ENCODE results near the gene CALU. TPM values are rescaled to one million over a fixed set of nuclear protein-coding genes. Genes with fewer than 3 reads are reported as not detected.

CALU gene
- total and polyA plus RNA-seq, 10 donors: 7.9 to 98.8 (median 58.9) TPM

GRCh38 chr7:128788446-128789412, 49.6 kb downstream of the CALU start:
- peaks cover 0 to 32% (median 22%) of the 10 kb centered on the region in 6 donors for H3K4me1 ChIP-seq
- 70 to 85% (median 83%) methylated on average over 9 of the region's 9 CpGs for WGBS, 5 donors
- TF ChIP-seq CTCF (IDR thresholded peaks at IDR 0.05 in 8 of 11, conservative IDR thresholded peaks at IDR 0.05 in 3 of 11) (no peak), POLR2A (IDR thresholded peaks at IDR 0.05) (no peak), POLR2AphosphoS5 (IDR thresholded peaks at IDR 0.05) (no peak)
- H3K27me3 ChIP-seq (replicated peaks in 1 of 7): peaks cover 0 to 26% (median 0%) of the 10 kb centered on the region in 7 donors
- H3K9me3 ChIP-seq: no peaks in the 10 kb centered on the region
- no peak for DNase-seq
- H3K4me3 ChIP-seq: no peak overlapping the region
- H3K36me3 ChIP-seq: no peaks in the 10 kb centered on the region
- no peak overlapping the region for H3K27ac ChIP-seq
- intact Hi-C loops (cut with DNase I; ENCODE audit: low total_unique reads): no loop called here

GRCh38 chr7:128790315-128791041, 51.3 kb downstream of the CALU start:
- Histone ChIP-seq H3K27me3 (replicated peaks in 1 of 7) (peaks cover 0 to 26% (median 0%) of the 10 kb centered on the region in 7 donors), H3K36me3 (no peaks in the 10 kb centered on the region), H3K9me3 (no peaks in the 10 kb centered on the region), H3K4me1 (peaks cover 0 to 32% (median 22%) of the 10 kb centered on the region in 6 donors), H3K4me3 (peak overlapping the region; percentile 51 to 85 (median 78)), H3K27ac (peak overlapping the region in 6 of 8 donors; percentile 29 to 67 (median 59))
- TF ChIP-seq POLR2AphosphoS5 (IDR thresholded peaks at IDR 0.05): no peak
- TF ChIP-seq CTCF (IDR thresholded peaks at IDR 0.05 in 8 of 11, conservative IDR thresholded peaks at IDR 0.05 in 3 of 11): no peak
- no peak for TF ChIP-seq POLR2A (IDR thresholded peaks at IDR 0.05)
- WGBS, 5 donors: 14 to 24% (median 16%) methylated on average over 26 to 45 of the region's 45 CpGs
- intact Hi-C loops (cut with DNase I; ENCODE audit: low total_unique reads): no loop called here
- DNase-seq: no peak

DNA sequence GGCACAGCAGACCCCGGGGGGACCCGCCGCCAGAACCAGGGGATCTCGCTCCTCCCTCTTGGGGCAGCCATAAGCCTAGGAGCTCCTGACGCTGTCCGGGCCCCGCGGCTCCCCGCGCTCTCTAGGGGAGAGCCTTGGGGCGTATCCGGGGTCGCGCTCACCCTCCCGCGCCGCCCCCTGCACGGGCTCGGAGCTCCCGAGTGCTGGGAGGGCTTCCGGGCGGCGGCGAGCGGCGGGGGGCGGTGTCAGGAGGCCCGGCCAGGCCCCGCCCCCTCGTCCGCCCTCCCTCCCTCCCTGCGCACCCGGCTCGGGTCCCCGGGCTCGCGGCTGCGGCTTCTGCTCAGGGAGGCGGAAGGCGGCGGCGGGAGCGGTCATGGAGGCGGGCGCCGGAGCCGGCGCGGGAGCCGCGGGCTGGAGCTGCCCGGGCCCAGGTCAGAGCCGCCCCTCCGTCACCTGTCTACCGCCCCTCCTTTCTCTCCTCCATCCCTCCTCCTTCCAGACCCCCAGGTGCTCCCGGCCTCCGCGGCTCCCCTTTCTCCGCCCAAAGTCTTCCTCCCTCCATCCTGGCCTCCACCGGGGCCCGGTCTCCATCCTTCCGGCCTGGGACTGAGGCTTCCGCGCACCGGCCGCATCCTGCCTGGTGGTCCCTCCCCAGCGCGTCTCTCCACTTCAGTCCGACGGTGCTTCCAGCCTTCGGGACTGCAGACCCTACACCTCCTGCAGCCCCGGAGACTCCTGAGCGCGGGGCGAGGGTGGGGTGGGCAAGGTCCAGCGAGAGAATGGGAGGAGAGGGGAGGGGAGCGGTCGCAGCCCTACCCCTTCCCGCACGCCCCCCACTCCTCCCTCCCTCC, 52.2 kb downstream of the CALU start, which contains the start of gene CCDC136:
Gene CCDC136 (plus strand): TSS at position 848 of the 851 bp plus-strand sequence. CDS start 444 bp downstream, outside the sequence.
- H3K27me3 ChIP-seq (replicated peaks in 1 of 7): peaks cover 0 to 26% (median 0%) of the 10 kb centered on the region in 7 donors
- H3K4me3 ChIP-seq: peak within 1 kb of the TSS; percentile 51 to 85 (median 78)
- intact Hi-C loops (cut with DNase I; ENCODE audit: low total_unique reads): no loop called here
- H3K4me1 ChIP-seq: peaks cover 0 to 32% (median 22%) of the 10 kb centered on the region in 6 donors
- no peaks in the 10 kb centered on the region for H3K9me3 ChIP-seq
- H3K36me3 ChIP-seq: no peaks in the 10 kb centered on the region
- peak within 1 kb of the TSS in 6 of 8 donors; percentile 29 to 67 (median 59) for H3K27ac ChIP-seq
- peak; percentile 94 for DNase-seq
- WGBS, 5 donors: 1 to 2% (median 1%) methylated on average over 41 to 80 of the region's 80 CpGs
- no peak for TF ChIP-seq CTCF (IDR thresholded peaks at IDR 0.05 in 8 of 11, conservative IDR thresholded peaks at IDR 0.05 in 3 of 11)
- no peak for TF ChIP-seq POLR2A (IDR thresholded peaks at IDR 0.05)
- peak; percentile 68 to 80 (median 74) for TF ChIP-seq POLR2AphosphoS5 (IDR thresholded peaks at IDR 0.05)

All from spleen (tissue), 11 donors.